Measurements from ENCODE around the gene GIMAP6.
"Not testable (repeated sequence)": the region's sequence is repeated elsewhere in the genome, so short reads cannot be mapped to it uniquely, and the experiment has no call there.

Gene GIMAP6

GRCh38 chr7:150620617-150621371, 11.4 kb downstream of the GIMAP6 start:
- DNase-seq (ENCODE audit: low read depth in 2 of 2): no peak
- no peak overlapping the region for H3K4me3 ChIP-seq (replicated peaks in 1 of 2; ENCODE audit: low read depth in 2 of 2, low read length in 2 of 2)
- TF ChIP-seq CTCF (IDR thresholded peaks at IDR 0.05; ENCODE audit: low read depth, low read length): no peak

- H3K4me3 ChIP-seq (replicated peaks in 1 of 2; ENCODE audit: low read depth in 2 of 2, low read length in 2 of 2): no peak overlapping the region
- DNase-seq (ENCODE audit: low read depth in 2 of 2): no peak
Measured at GRCh38 chr7:150620061-150620460, 12.1 kb downstream of the GIMAP6 start.

GRCh38 chr7:150615221-150615755, 16.9 kb downstream of the GIMAP6 start:
- DNase-seq (ENCODE audit: low read depth in 2 of 2); H3K4me3 ChIP-seq (replicated peaks in 1 of 2; ENCODE audit: low read depth in 2 of 2, low read length in 2 of 2): not testable (repeated sequence)

More at GRCh38 chr7:150620061-150620460, 12.1 kb downstream of the GIMAP6 start:
- TF ChIP-seq CTCF (IDR thresholded peaks at IDR 0.05; ENCODE audit: low read depth, low read length): no peak

- not testable (repeated sequence) for DNase-seq (ENCODE audit: low read depth in 2 of 2); H3K4me3 ChIP-seq (replicated peaks in 1 of 2; ENCODE audit: low read depth in 2 of 2, low read length in 2 of 2)
Measured at GRCh38 chr7:150614426-150614825, 17.8 kb downstream of the GIMAP6 start.

GRCh38 chr7:150613880-150614279, 18.3 kb downstream of the GIMAP6 start:
- DNase-seq (ENCODE audit: low read depth in 2 of 2): no peak
- no peak for TF ChIP-seq CTCF (IDR thresholded peaks at IDR 0.05; ENCODE audit: low read depth, low read length)
- no peak overlapping the region for H3K4me3 ChIP-seq (replicated peaks in 1 of 2; ENCODE audit: low read depth in 2 of 2, low read length in 2 of 2)

- TF ChIP-seq CTCF (IDR thresholded peaks at IDR 0.05; ENCODE audit: low read depth, low read length): no peak
- DNase-seq (ENCODE audit: low read depth in 2 of 2): no peak
- H3K4me3 ChIP-seq (replicated peaks in 1 of 2; ENCODE audit: low read depth in 2 of 2, low read length in 2 of 2): no peak overlapping the region
Measured at GRCh38 chr7:150612925-150613324, 19.3 kb downstream of the GIMAP6 start.

- no peak for DNase-seq (ENCODE audit: low read depth in 2 of 2)
- H3K4me3 ChIP-seq (replicated peaks in 1 of 2; ENCODE audit: low read depth in 2 of 2, low read length in 2 of 2): no peak overlapping the region
- no peak for TF ChIP-seq CTCF (IDR thresholded peaks at IDR 0.05; ENCODE audit: low read depth, low read length)
Measured at GRCh38 chr7:150610233-150610632, 22.0 kb downstream of the GIMAP6 start.

- not testable (repeated sequence) for DNase-seq (ENCODE audit: low read depth in 2 of 2)
Measured at GRCh38 chr7:150603600-150603999, 28.6 kb downstream of the GIMAP6 start.

More at GRCh38 chr7:150603600-150603999, 28.6 kb downstream of the GIMAP6 start:
- H3K4me3 ChIP-seq (replicated peaks in 1 of 2; ENCODE audit: low read depth in 2 of 2, low read length in 2 of 2): not testable (repeated sequence)
